IPS DF 4.7 (cell line): ENCODE results near the gene NCAM2.

Source experiments
- DNase-seq: peaks from one replicate; pipeline ENCODE4 v3.0.0-alpha.2; 2013; ENCODE audit warnings: low spot score; ENCODE audit errors: extremely low read depth

Gene NCAM2

DNA sequence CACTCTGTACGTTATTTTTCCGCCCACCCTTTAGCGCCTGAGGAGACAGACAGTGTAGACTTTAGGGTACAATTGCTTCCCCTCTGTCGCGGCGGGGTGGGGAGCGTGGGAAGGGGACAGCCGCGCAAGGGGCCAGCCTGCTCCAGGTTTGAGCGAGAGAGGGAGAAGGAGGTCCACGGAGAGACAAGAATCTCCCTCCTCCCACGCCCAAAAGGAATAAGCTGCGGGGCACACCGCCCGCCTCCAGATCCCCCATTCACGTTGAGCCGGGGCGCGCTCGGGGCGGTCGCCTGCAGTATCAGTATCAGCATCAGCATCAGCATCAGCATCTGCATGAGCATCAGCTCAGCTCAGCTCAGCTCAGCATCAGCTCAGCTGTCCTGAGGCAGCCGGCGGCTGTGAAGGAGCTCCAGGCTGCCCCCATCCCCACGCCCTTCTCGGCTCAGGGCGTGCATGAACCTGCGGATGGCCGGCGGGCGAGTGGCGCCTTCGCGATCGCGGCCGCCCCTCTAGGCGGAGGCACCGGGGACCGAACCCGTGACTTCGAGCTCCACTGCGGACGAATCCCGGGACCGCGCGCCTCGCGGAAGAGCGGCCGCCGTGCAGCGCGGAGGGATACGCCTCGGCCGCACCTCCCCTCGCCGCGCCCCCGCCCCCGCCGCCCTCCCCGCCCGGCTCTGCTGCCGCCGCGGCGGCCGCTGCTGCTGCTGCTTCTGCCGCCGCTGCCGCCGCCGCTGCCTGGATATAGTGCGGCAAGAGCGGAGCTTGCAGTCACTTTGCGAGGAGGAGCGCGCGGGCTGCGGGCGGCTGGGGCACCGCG, at the start of gene NCAM2:
TSS of gene NCAM2 (plus strand) at position 774 of the 820 bp plus-strand sequence.
- no peak for DNase-seq

DNA sequence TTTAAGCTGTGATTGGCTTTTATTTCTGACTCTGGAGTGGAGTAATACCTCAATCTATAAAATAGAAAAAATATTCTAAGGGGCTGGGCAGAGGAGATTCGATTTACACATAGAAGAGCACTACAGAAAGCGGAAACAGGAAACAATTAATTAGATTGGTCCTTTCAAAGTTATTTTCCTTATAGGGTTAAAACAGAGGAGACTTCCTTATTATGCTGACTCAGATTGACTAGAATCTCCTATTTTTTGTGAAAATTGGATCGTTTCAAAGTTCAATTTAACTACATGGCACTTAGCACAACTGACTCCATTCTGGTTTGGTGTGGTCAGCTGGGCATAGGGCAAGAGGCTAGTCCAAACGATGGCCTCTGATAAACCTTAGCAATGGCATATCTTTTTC, 48.3 kb upstream of the NCAM2 start:
- no peak for DNase-seq

DNA sequence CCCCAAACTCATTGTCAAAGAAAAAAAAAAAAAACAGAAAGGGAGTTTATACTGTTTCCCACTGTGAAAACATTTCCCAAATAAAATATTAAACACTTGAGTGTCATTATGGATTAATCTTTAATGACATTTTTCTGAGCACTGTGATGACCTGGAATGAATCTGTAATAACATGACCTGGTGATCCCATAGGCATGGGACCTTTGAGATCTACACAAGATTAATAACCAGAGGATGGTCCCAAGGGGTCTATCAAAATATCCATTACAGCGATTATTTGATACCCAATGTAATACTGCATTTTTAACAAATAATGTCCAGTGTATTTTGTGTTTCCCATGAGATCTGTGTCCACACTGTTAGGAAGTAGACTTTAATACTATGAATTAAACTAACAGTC, 32.4 kb upstream of the NCAM2 start:
- DNase-seq, result no peak

DNA sequence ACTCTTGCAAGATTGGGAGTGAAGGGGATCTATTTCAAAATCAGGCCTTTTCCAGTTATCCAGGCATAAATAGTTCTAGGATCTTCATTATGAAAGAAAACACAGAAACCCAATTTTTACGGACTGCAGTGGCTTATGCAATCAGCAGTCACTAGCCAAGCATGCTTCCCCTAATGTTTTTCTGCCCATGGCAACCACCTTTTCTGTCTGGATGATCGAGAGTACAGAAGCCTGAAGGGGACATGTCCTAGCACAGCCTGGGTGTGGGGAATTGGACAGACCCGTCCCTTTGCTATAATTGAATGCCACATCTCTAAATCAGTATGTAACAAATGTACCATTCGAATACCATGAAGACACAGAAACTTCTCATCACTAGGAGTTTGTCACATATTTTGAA, 29.8 kb upstream of the NCAM2 start:
- DNase-seq, result no peak

DNA sequence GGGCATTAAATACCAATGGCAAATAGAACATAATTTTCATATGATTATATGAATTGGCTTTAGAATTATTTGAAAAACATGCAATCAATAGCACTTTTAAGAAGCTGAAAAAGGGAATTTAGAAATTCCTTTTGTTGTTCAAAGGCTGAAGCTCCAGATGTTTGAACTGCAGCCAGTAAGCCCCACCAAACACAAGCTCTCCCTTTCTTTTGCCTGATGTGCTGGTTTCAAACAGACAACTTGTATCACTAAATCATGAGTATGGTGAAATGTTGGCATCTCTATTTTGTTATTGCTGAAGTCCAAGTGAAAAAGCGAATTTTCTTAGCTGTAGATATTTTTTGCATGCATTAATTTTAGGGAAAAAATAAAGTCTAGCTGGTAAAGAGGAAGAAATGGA, 27.5 kb upstream of the NCAM2 start:
- DNase-seq, result no peak

DNA sequence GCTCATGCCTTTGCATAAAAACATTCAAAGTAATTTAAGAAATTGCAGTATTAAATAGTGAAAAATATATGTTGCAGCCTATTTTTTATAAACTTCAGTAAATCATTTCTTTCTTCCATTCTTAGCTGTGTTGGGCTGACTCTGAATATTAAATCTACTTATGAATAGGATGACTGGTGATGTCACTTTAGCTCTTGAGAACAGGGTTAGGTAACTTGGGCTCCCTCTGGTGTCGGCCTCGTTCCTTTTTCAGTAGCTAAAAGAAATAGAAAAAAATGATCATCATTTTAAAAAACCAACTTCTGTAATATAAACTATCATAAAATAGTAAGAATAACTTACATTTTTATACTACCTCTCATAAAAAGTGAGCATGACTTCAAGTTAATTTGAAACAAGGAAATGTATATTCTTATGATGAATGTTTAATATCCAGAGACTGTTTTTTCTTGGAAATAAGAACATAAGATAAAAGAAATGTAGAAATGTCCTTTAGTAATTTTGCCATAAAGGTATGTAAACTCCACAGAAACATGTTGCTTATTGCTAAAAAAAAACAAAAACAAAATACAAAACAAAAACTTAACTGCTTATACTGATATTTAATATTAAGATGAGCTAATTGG, 26.8 kb upstream of the NCAM2 start:
- peak; percentile 22 for DNase-seq

DNA sequence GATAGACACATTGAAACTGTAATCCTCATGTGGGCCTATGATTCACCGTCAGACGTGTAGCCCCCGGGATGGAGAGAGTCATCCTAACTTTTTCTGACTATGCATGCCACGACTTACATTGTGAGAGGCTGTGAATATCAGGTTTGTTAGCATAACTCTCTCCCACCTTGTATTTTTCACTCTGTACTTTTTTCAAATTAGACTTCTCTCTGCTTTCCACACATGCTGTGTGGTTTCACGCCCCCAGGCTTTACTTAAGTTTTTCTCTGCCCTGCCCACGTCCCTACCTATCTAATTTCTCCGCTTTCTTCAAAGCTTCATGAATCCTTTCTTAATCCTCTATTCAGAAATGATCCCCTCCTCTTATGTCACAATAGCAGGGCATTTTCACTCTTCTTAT, 3.4 kb upstream of the NCAM2 start:
- no peak for DNase-seq

DNA sequence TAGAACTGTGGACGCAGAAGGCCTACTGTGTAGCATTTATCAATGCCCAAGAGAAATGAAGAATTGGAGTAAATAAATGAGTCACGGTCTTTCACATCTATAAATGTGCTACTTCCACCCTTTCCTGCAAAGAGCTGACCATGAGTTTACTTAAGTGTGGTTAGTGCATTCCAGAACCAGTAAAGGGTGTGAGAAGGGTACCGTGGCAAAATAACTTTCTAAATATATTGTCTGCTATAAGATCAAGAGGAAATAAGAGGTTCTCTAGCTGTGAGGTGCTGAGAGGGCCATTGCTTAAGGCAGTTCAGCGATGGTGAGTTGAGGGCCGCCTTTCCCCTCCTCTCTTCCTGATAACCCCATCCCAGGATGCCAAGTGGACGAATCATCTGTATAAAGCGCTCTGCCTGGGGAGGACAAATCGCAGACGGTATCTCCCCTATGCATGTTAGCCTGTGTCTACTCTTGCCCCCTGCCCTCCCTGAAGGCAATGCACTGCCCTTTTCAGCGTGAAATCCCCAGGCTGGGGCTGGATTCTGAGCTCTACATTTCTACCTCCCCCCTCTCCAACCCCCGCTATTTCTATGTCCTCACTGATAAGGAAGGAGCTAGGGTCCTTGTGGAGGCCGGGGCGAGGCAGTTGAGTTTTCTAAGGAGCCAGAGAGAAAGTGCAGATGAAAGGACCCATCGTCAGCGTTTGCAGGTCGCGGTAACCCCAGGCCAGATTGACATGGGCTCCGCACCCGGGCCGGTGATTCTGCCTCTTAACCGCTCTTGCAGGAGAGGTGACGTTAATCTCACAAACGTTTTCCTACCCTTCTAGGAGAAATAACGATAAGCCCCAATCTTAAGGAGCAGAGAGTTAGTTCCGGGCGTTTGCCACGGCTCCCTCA, 1.5 kb upstream of the NCAM2 start:
- no peak for DNase-seq

DNA sequence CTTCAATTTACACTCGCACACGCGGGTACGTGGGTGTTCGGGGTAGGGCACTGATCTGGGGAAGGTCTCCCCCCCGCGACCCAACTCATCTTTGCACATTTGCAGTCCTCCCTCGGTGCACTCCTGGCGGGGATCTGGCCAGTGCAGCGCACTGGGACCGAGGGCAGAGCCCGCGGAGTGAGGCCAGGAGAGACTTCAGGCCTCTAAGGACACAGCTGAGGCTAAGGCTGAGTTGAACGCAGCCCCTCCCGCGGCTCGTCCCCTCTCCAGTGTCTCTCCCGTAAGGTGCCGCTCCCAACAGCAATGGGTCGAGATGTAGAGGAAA, 936 bp upstream of the NCAM2 start:
- DNase-seq, result no peak

DNA sequence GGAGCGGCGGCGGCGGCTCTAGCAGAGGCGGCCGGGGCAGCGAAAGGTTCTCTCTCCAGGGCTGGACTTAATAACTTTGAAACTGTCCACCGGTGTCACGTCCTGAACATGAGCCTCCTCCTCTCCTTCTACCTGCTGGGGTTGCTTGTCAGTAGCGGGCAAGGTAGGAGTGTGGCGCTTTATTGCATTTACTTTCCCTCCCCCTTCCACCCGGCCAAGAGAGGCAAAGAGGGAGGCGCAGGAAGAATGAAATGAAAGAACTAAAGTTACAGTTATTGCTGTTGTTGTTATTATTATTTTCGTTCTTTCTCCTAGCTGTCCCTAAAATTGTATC, 214 bp downstream of the NCAM2 start:
- DNase-seq, result no peak

DNA sequence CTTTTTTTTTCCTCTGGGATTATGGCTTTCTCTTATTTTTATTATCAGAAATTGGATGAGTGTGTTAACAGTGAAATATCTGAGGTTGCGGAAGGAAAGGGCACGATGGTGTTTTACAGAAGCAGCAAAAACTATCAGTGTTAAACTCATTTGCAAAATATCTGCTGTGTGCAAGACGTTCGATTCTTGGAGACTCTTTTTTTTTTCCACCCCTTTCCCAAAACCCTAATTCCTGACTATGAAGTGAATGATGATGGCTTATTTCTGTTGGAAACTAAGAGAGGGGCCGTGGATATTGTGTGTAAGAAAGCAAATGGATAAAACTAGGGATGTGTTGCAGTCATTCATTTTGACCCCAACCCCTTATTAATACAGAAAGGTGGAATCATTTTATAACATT, 677 bp downstream of the NCAM2 start:
- no peak for DNase-seq

DNA sequence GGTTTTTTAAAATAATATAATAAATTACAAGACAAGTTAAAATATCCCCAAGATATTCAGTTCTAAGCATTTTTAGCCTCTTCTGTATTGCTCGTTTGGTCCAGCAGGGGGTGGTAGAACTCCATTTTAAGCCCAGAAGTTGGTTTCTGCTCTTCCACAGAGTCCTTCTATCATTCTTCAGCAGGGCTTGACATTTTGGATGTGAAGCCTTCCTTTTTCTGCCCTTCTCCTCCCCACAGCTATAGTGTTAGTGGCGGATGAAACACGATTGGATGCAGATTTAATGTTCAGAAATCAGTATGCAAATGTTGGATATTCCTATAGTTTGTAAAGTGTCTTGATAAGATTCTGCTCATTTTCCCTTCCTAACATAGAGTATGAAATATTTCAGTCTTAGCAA, 1.4 kb downstream of the NCAM2 start:
- DNase-seq, result no peak

DNA sequence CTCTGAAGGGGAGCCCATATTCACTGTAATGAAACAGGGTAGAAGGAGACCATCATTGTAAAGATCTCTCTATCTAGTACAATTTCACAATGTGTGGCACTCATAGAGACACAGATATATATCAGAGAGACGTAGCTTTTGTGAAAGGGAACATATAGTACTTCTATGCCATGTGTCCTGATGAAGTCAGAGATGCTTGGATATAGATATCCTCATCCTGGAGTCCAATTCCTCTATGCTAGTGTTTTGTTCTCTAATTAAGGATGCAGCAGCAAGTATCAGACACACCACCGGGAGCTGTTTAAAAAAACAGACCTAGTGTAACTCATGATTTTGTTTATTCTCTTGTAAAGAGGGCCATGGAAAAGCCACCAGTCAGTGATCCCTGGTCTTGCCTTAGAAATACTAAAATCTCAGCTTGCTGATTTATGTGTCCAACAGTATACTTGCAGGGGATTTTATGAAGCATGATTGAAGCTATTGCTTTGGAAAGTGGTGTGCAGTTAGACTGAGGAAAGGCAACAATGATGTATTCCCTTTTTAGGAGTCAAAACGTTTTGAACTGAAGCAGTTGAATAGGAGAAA, 2.5 kb downstream of the NCAM2 start:
- no peak for DNase-seq

DNA sequence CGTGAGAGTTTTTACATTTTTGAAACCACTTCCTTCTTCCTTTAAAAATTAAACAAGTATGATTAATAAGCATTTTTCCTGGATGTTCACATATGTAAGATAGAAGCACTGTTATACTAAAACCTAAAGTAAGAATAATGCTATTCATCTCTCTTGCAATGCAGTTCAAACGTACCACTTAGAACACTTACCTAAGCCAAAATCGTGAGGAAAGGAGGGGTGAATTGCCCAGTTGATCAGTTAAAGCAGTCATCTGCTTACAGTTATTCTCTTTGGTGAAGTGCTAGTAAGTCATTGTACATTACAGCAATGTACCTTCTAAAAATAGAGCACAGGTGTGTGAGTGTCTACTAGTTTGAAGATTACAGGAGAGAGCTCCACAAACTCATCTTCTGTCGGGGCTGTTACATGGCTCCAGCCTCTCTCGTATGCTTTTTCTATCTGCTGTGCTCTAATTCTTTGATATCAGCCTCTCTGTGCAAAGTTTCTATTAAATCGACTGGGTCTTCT, 3.4 kb downstream of the NCAM2 start:
- DNase-seq, result no peak

DNA sequence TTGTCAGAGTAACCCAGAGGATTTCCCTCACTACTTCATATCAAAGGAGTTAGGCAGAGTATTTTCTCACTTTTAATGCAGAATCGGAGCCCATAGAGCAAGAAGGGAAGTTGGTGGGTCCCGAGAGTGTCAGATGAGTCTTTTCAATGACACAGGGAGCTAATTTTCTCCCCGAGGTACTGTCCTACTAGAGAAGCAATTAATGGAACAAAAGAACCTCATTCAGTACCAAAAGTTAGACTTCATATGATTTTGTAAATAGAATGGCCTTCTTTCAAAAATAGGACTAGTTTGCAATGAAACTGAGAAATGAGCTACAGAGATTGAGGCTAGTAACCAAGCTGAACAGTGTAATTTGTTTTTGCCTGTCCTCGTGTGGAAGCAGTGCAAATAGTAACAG, 3.9 kb downstream of the NCAM2 start:
- no peak for DNase-seq

DNA sequence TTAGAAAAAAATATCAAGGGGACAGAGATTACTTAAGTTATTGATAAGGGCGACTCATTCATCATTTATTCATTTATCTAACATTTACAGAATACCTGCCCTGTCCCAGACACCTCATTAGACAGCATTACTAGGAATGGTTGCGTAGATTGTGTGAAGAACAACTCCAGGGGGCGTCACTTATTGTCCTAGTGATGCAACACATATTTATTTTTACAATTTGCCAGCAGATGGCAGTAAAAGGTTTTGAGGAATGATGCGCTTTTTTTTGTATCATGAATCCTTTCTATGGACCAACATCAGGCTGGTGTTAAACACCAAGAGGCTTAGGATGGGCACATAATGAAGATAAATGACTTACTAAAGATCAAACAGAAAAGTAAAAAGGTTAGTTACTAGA, 5.5 kb downstream of the NCAM2 start:
- DNase-seq, result no peak

DNA sequence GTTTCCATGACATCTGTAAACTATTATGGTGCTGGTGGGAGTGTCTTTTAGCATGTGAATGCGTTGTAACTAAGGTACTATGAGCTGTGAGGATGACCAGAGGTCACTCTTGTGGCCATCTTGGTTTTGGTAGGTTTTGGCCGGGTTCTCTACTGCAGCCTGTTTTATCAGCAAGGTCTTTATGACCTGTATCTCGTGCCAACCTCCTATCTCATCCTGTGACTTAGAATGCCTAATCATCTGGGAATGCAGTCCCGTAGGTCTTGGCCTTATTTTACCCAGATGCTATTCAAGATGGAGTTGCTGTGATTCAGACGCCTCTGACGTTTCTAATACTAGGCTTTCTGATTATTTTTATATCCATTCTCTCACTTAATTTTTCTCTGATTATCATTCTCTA, 9.4 kb downstream of the NCAM2 start:
- no peak for DNase-seq

DNA sequence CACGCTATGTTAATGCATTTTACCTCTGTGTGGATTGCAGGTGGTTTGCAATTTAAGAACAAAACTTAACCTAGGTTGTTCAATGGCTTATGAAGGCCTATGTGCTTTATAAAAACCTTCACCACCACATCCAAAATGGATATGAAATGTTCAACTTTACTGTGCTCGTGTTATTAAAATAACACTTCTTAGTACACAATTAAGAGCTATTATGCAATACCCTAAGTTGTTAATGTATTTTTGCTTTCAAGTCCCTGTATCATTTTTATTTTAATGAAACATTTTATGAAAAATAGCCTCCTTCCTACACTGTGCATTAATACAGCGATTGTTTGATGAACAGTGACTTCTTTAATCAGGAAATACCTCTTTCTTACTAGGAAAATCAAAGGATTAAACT, 12.0 kb downstream of the NCAM2 start:
- no peak for DNase-seq

DNA sequence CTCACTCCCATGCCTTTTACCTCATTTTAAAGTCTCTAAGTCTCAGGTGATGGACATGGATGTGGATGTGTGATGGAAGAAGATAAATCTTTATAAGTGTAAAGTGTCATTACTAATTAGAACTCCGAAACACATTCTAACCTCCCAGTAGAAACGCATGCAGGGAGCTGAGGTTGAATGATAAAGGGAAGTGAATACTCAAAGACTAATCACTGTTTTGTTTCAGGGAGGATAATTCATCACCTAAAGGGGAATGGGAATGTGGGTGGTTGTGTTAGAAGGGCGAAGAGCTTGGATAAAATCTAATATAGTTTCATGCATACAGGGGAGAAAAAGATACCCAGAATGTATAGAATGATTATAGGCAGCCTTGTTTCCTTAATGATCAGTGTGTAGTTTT, 12.5 kb downstream of the NCAM2 start:
- DNase-seq, result no peak

DNA sequence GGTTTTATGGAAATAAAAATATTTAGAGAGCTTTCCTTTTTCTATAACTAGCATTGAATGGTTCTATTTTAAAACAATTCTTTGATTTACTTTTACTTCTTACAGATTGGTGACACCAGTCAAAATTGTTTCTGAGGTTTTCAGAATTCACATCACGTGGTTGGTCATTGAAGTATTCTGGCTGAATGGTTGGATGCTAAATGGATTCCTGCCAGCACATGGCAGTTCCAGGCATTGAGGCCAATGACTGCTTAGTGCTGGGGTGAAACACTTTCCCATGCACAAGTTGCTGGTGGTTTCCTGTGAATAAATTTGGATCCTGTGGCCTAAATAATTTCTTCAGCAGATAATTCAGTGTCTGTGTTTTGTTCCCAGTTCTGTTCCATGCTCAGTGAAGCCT, 20.6 kb downstream of the NCAM2 start:
- no peak for DNase-seq

DNA sequence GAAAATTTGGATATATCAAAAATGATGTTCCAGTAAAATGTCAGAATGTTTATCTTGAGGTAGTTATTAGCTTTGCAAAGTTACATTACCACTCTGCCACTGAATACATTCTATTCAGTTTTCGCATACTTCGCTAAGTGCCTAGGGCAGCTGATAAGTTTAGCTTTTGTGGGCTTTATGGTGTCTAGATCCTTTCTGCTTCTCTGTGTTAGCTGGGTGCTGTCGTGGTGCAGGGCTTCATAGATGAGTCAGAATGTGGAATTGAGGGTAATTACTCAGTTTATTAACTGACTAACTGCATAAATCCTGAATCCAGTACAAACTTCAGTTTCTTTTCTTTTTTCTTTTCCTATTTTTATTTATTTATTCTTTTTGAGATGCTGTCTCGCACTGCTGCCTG, 21.5 kb downstream of the NCAM2 start:
- no peak for DNase-seq

DNA sequence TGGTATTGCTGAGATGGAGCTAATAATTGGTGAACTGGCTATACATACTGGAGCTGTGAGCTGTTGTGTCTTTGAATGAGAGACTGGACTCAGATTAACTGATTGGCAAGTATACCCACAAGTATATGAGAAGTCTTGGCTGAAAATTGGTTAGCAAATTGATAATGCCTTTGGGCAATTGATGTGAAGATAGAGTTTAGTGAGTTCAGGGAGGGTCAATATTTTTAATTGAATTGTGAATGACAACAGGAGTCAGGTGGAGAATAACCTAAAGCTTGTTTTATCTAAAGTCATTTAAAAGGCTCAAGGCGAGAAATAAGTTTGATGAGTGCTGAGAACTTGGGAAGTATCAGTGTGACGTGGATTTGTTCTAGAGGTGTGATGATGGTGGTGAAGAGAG, 27.5 kb downstream of the NCAM2 start:
- no peak for DNase-seq
